ENCODE data around the gene BCL2A1. TPM values are rescaled to one million over a fixed set of nuclear protein-coding genes. Genes with fewer than 3 reads are reported as not detected.

BCL2A1 gene
- 9.8 to 18.7 TPM (median 12.3 TPM) in 5 replicates for total RNA-seq (2022; extraction: Qiagen RNA extraction)

GRCh38 chr15:79970624-79971434 lies at the start of gene BCL2A1:
TSS of gene BCL2A1 (minus strand) at chr15:79971196. CDS start at chr15:79971119, 77 bp downstream.

Other genes with a start within 250 kb of the BCL2A1 start
- 74.3 to 96.0 TPM (median 76.9 TPM) in 5 replicates for gene MTHFS, start 74.2 kb downstream of the BCL2A1 start, total RNA-seq (2022; extraction: Qiagen RNA extraction)
- gene ZFAND6, start 88.5 kb upstream of the BCL2A1 start, total RNA-seq (2022; extraction: Qiagen RNA extraction), result 96.4 to 118 TPM (median 99.9 TPM) in 5 replicates
- 31.5 to 35.4 TPM (median 33.1 TPM) in 5 replicates for gene FAH, start 181.8 kb upstream of the BCL2A1 start, total RNA-seq (2022; extraction: Qiagen RNA extraction)

All from A549 treated with Mapracorat at 1 μM for 4 hours (cell line).